Left renal cortex interstitium (tissue), 4 donors: Measurements from ENCODE around the gene CRTC3. TPM values are rescaled to one million over a fixed set of nuclear protein-coding genes. Genes with fewer than 3 reads are reported as not detected.
"Not testable (repeated sequence)": the region's sequence is repeated elsewhere in the genome, so short reads cannot be mapped to it uniquely, and the experiment has no call there.

ENCODE experiments used
- DNase-seq, 4 donors: peaks; one replicate each; pipeline ENCODE4 v3.0.0-alpha.2; 2013; ENCODE audit warnings: low read depth in 4 of 4, low spot score in 2 of 4, missing footprints in 1 of 4
- polyA plus RNA-seq, 4 donors: library from polyadenylated mRNA; unstranded; fragments of 120-200 nt; gene quantifications; one replicate each; pipeline ENCODE4 v1.2.1, GENCODE V29; 2013; ENCODE audit not compliant: insufficient read length in 4 of 4

Gene CRTC3
- polyA plus RNA-seq, 4 donors, result 27.0 to 36.8 (median 30.7) TPM

- no peak for DNase-seq
Measured at GRCh38 chr15:90618330-90619125, 88.8 kb downstream of the CRTC3 start.

GRCh38 chr15:90619468-90619867, 89.7 kb downstream of the CRTC3 start:
- no peak for DNase-seq

- DNase-seq, result no peak
Measured at GRCh38 chr15:90619939-90620338, 90.2 kb downstream of the CRTC3 start.

DNA sequence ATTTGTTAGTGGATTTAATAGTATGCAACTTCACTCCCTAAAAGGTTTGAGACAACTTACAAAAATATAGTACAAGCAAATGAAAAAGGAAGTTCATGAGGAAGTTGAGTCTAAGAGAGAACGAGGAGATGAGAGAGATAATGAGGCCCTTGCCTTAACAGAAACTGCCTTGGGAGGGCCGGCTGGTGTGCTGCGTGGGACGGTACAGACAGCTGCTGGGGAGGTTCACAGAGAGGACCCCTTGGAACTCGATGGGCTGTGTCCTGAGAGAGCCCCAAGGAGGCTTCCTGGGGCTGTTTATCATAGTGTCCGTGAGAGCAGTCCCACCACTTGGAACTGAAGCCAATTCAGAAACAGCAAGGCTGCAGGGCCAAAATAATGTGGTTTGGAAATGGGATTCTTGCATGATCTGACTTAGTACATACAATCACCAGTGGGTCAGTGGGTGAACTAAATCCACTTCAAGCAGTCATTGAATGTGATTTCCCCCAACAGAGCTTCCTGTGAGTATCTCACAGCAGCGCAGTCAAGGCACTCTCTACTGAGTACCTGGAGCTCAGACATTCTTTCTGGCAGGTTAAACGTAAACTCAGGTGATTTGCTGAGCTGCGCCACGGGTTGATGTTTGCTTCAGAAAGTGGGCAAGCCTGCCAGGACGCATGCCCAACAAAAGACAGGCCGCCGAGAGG, 90.8 kb downstream of the CRTC3 start:
- peak in 1 of 4 donors; percentile 10 for DNase-seq

DNA sequence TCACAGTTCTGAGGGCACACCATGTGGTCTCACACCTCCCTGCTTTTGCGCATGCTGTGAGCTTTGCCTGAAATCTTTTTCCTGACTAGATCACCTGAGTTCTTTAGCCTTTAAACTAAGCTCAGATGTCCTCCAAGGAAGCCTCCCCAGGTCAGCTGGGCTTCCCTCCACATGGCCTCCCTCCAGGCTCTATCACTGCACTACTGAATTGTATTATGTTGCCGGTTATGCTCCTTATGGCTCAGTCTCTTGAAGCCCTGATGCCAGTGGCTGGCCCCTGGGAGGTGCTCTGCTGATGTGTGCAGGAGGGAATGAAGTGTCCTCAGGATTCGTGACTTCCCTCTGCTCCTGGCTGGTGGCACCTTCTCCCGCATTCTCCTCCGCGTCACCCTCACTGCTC, 94.1 kb downstream of the CRTC3 start:
- DNase-seq, result no peak

GRCh38 chr15:90624278-90624981, 94.7 kb downstream of the CRTC3 start:
- DNase-seq, result no peak

DNA sequence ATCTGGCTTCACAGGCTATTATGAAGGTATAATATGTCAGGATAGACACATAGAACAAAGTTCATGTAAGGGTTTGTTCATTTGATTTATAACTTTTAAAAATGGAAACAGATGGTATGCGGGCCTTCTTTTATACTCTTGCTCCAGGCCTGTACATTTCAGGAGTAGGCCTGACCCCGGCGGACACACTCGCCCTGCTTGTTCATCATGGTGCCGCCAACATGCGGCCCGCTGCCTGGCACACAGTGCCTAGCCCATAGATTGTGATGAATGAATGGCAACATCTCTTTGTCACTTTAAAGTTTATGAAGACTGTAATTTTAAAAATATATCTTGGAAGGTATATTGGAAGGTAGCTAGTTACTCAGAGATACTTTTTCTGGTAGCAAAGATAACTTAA, 95.3 kb downstream of the CRTC3 start:
- DNase-seq, result no peak

GRCh38 chr15:90629217-90629616, 99.5 kb downstream of the CRTC3 start:
- DNase-seq, result no peak

DNA sequence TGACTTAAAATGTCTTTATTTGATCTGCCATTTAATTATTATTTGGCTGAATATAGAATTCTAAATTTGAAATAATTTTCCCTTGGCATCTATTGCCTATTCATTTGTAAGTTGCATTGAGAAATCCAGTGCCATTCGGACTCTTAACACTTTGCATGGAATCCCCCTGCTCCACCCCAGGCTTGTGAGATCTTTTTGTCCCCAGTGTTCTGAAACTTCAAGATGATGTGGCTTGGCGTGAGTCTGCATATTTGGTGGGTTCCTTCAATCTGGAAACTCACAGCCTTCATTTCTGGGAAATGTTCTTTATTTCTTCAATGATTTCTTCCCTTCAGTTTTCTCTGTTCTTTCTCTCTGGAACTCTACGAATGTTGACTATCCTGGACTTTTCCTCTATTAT, 103.6 kb downstream of the CRTC3 start:
- no peak for DNase-seq

DNA sequence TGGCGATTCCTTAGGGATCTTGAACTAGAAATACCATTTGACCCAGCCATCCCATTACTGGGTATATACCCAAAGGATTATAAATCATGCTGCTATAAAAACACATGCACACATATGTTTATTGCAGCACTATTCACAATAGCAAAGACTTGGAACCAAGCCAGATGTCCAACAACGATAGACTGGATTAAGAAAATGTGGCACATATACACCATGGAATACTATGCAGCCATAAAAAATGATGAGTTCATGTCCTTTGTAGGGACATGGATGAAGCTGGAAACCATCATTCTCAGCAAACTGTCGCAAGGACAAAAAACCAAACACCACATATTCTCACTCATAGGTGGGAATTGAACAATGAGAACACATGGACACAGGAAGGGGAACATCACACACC, 107.3 kb downstream of the CRTC3 start:
- not testable (repeated sequence) for DNase-seq

- no peak for DNase-seq
Measured at GRCh38 chr15:90637693-90638092, 108.0 kb downstream of the CRTC3 start.

DNA sequence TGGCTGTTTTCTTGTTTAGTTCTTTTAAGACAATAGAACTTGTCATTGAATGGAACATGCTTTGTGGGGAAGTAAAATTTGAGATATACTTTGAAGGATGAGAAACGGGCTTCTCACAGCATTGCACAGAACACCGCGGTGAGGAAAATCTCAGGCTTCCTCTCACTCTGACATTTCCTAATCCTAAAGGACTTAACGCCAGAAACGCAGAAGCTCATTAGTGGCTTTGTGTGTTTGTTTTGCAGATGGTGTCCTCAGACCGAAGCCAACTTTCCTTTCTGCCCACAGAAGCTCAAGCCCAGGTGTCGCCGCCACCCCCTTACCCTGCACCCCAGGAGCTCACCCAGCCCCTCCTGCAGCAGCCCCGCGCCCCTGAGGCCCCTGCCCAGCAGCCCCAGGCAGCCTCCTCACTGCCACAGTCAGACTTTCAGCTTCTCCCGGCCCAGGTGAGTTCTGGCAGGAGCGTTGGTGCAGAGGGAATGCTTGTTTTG, 108.5 kb downstream of the CRTC3 start:
- DNase-seq, result no peak

DNA sequence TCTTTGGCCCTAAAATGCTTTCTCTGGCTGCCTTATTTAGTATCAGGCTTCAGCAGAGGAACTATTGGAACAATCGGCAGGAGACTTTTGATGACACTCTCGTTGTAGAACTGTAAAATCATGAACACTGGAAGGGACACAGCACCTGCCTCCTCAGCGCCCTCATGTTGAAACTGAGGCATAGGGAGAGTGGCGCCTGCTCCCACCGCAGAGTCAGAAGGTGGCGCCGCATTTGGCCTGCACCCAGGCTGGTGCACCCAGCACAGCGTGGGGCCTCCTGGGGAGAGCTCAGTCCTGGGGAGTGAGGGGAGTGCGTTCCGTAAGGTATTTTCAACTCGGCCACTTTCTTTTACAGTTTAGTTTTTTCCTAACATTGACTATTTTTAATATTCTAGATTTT, 109.2 kb downstream of the CRTC3 start:
- DNase-seq, result no peak

DNA sequence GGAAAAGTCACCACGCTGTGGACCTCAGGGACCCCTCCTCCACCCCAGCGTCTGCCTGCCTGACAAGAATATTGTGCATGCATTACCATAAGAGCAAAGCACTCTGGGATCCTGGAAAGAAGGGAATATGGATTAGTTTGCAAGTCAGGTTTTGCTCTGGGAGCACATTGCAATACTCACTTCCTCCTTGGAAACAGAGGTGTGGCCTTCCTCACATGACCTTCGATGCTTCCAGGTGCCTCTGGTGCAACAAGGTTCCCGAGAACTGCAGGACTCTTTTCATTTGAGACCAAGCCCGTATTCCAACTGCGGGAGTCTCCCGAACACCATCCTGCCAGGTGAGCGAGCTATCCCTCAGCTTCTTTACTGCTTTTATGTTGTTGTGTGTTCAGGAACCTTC, 111.1 kb downstream of the CRTC3 start:
- no peak for DNase-seq

DNA sequence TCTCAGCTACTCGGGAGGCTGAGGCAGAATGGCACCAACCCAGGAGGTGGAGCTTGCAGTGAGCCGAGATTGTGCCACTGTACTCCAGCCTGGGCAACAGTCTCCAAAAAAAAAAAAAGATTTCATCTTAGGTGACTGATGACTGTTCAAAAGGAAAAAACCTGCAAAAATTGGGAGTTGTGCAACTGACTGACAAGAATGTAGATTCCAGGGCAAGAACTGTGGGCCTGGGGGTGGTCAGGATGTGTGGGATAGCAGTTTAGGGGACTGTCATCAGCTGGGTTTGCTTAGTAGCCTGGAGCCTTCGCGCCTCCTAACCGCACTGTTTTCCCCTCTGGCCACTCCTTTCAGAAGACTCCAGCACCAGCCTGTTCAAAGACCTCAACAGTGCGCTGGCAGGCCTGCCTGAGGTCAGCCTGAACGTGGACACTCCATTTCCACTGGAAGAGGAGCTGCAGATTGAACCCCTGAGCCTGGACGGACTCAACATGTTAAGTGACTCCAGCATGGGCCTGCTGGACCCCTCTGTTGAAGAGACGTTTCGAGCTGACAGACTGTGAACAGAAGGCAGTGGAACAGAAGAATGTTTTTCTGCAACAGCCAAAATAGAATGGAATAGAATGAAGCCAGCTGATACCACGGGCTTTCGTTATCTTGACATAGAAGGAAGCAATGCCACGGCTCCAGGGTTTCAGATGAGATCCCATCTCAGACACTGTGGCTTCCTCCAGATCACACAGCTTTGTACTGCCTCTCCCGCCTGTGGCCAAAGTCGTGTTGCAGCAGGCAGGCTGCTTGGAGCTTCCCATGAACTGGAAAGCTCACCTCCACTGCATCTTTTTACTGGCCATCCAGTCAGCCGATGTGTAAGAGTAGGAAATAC, 112.1 kb downstream of the CRTC3 start:
- no peak for DNase-seq

DNA sequence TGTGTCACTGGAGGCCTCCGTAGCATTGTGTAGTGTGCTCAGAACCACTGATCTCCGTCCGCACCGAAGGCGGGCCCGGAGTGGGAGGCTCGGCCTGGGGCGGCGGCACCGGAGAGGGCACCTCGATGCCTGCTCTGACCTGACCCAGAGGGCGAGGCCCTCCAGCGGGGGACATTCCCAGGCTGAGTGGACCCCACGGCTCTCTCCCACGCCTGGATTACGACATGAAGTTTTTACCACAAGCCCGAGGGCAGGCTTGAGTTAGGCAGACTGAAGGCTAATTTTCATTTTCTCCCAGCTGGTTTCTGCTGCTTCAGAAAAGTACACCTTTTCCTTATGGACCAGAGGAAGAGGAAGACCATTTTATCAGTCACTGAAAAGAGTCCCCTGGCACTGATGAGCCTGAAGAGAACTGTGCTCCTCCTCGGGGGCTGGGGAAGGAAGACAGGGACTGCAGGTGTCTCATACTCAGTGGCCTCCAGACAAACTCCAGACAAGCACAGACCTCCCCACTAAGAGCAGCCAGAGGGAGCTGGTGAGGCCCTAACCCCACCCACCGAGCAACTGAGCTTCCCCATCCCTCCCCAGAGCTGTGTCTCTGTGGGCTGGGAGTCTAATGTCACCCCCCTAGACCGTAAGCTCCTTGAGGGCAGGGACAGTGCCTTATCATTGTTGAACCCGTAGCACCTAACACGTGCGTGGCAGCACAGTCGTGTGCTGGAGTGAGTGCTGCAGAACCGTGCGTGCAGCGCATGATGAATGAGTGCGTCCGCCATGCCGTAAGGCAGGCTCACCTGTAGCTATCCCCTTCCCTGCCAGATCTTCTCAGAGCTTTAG, 113.0 kb downstream of the CRTC3 start:
- DNase-seq, result no peak

DNA sequence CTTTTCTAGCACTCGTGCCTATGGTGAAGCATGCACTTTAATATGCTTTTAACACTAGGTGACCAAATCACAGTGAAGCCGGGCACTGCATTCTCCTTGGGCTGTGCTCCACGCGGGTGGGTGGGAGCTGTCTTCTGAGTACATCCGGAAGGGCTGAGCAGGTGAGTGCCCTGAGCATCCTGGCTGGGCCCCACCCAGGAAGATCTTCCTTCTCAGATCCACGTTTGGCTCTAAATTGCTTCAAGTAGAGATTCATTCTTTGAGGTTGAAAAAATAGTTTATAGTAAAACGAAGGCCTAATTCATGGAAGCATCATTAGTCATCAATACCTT, 113.5 kb downstream of the CRTC3 start:
- no peak for DNase-seq

DNA sequence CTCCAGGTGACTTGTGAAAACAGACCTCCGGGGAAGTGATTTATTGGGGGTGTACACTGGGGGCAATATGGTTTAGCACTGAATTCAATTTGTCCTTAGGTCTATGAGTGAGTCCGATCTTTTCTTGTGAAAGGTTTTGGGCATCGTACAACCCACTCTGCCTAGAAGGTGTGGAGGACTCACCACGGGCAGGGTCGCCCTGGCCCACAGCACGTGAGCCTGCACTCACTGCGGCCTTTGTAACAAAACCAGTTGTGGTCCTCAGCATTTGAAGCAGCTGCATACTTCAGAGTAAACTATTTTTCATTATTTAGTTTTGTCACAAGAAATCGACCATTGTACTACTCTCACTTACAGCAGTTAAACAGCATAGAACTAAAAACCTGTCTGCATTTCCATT, 114.8 kb downstream of the CRTC3 start:
- DNase-seq, result no peak

GRCh38 chr15:90644952-90645725, 115.4 kb downstream of the CRTC3 start:
- DNase-seq, result no peak
